Coronary artery (tissue), 2 donors: ENCODE data around the gene GABBR2.

Experiments
- DNase-seq: peaks from one replicate; pipeline ENCODE4 v3.0.0-alpha.2; 2017; ENCODE audit warnings: low spot score
- H3K27ac ChIP-seq, 2 donors: fragments of 200-600 bp; sonication (generic); one replicate each; pipeline ENCODE4 v1.5.1; 2016 to 2019
- H3K4me3 ChIP-seq: fragments of 200-600 bp; sonication (generic); 2 replicates; pipeline ENCODE4 v1.5.1; 2016; ENCODE audit warnings: mild to moderate bottlenecking, moderate library complexity
- CTCF ChIP-seq: fragments of 200-600 bp; sonication (generic); IDR thresholded peaks from one replicate; pipeline ENCODE4 v1.5.1; 2019; ENCODE audit warnings: antibody characterized with exemption

GABBR2 gene

GRCh38 chr9:98520221-98520960, 188.3 kb downstream of the GABBR2 start:
- no peak overlapping the region for H3K27ac ChIP-seq
- peak; percentile 56 for DNase-seq
- H3K4me3 ChIP-seq, result no peak overlapping the region
- TF ChIP-seq CTCF, result no peak

GRCh38 chr9:98519641-98520040, 189.1 kb downstream of the GABBR2 start:
- TF ChIP-seq CTCF, result no peak
- Histone ChIP-seq H3K27ac (no peak overlapping the region), H3K4me3 (no peak overlapping the region)
- DNase-seq, result no peak

GRCh38 chr9:98518556-98518955, 190.2 kb downstream of the GABBR2 start:
- DNase-seq, result peak; percentile 63
- TF ChIP-seq CTCF, result no peak
- H3K27ac ChIP-seq, result no peak overlapping the region
- H3K4me3 ChIP-seq, result no peak overlapping the region

- no peak for DNase-seq
- H3K27ac ChIP-seq, result no peak overlapping the region
- TF ChIP-seq CTCF, result no peak
- no peak overlapping the region for H3K4me3 ChIP-seq
Measured at GRCh38 chr9:98517761-98518160, 191.0 kb downstream of the GABBR2 start.

- TF ChIP-seq CTCF, result no peak
- Histone ChIP-seq H3K4me3 (no peak overlapping the region), H3K27ac (no peak overlapping the region)
- peak; percentile 46 for DNase-seq
Measured at GRCh38 chr9:98516897-98517503, 191.7 kb downstream of the GABBR2 start.

GRCh38 chr9:98516205-98516896, 192.4 kb downstream of the GABBR2 start:
- no peak for TF ChIP-seq CTCF
- DNase-seq, result peak; percentile 47
- no peak overlapping the region for H3K27ac ChIP-seq
- no peak overlapping the region for H3K4me3 ChIP-seq
